ENCODE results near the gene TMEM259.

DNA sequence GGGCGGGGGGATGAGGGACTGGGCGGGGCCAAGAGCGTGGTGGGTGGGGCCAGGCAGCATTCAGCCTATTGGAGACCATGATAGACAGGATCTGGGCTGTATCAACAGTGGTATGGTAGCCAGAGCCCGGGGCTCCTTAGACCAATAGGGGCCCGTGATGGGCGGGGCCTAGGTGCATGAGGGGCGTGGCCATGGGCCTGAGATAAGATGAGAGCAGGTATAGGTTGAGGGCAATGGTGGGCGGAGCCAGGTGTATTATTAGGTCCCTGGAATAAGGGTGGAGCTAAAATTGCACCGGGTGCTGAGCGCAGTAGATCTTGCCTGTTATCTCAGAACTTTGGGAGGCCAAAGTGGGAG is 24.3 kb upstream of the TMEM259 start:
- no peak for TF ChIP-seq POLR2A (IDR thresholded peaks at IDR 0.05)
- TF ChIP-seq, protein P1, sequence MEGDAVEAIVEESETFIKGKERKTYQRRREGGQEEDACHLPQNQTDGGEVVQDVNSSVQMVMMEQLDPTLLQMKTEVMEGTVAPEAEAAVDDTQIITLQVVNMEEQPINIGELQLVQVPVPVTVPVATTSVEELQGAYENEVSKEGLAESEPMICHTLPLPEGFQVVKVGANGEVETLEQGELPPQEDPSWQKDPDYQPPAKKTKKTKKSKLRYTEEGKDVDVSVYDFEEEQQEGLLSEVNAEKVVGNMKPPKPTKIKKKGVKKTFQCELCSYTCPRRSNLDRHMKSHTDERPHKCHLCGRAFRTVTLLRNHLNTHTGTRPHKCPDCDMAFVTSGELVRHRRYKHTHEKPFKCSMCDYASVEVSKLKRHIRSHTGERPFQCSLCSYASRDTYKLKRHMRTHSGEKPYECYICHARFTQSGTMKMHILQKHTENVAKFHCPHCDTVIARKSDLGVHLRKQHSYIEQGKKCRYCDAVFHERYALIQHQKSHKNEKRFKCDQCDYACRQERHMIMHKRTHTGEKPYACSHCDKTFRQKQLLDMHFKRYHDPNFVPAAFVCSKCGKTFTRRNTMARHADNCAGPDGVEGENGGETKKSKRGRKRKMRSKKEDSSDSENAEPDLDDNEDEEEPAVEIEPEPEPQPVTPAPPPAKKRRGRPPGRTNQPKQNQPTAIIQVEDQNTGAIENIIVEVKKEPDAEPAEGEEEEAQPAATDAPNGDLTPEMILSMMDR (IDR thresholded peaks at IDR 0.05): no peak
